HG02943 (cell line): Measurements from ENCODE around the gene FIBCD1.

Experiments
- ATAC-seq: cut with Tn5 transposase; IDR thresholded peaks from one replicate; pipeline ENCODE4 v1.9.1; 2021; ENCODE audit warnings: mild to moderate bottlenecking, low read depth, moderate library complexity; ENCODE audit not compliant: unreplicated experiment

Gene FIBCD1

GRCh38 chr9:130924448-130924788 is 14.6 kb downstream of the FIBCD1 start:
- ATAC-seq: no peak

GRCh38 chr9:130923611-130924447 is 15.2 kb downstream of the FIBCD1 start:
- ATAC-seq: no peak

GRCh38 chr9:130922893-130923610 is 16.0 kb downstream of the FIBCD1 start:
- ATAC-seq: no peak

GRCh38 chr9:130921989-130922892 is 16.8 kb downstream of the FIBCD1 start:
- no peak for ATAC-seq

GRCh38 chr9:130921300-130921988 is 17.6 kb downstream of the FIBCD1 start:
- ATAC-seq: no peak

- no peak for ATAC-seq
Measured at GRCh38 chr9:130920762-130921299, 18.2 kb downstream of the FIBCD1 start.

GRCh38 chr9:130920233-130920632 is 18.8 kb downstream of the FIBCD1 start:
- no peak for ATAC-seq

- no peak for ATAC-seq
Measured at GRCh38 chr9:130919559-130920145, 19.4 kb downstream of the FIBCD1 start.

- no peak for ATAC-seq
Measured at GRCh38 chr9:130918826-130919558, 20.1 kb downstream of the FIBCD1 start.

- ATAC-seq: no peak
Measured at GRCh38 chr9:130918101-130918825, 20.8 kb downstream of the FIBCD1 start.

- ATAC-seq: no peak
Measured at GRCh38 chr9:130917168-130917960, 21.7 kb downstream of the FIBCD1 start.

GRCh38 chr9:130915096-130915447 is 24.0 kb downstream of the FIBCD1 start:
- no peak for ATAC-seq

- no peak for ATAC-seq
Measured at GRCh38 chr9:130914417-130915095, 24.5 kb downstream of the FIBCD1 start.

- ATAC-seq: no peak
Measured at GRCh38 chr9:130913599-130914416, 25.2 kb downstream of the FIBCD1 start.

GRCh38 chr9:130912932-130913598 is 26.0 kb downstream of the FIBCD1 start:
- no peak for ATAC-seq
